Caco-2 (cell line): ENCODE data around the gene CARNS1. TPM values are rescaled to one million over a fixed set of nuclear protein-coding genes. Genes with fewer than 3 reads are reported as not detected.
A peak's percentile ranks its signal among the peaks of the same experiment; 100 is the strongest.

Experiments
- BruUV-seq: library from RNA; stranded (reverse); fragments of 400-500 nt; replicated peaks from 2 replicates; lab custom pipeline; 2021; lab: Mats Ljungman, UMichigan
- CTCF ChIA-PET: fragments of 300-600 bp; sonication (Branson Sonifier 250); formaldehyde crosslinking; loops from one replicate; lab custom pipeline; 2022; ENCODE audit warnings: antibody characterized with exemption; lab: Charles Lee
- POLR2A ChIA-PET: fragments of 300-600 bp; sonication (Branson Sonifier 250); formaldehyde crosslinking; loops from one replicate; lab custom pipeline; 2022; ENCODE audit warnings: antibody characterized with exemption; lab: Charles Lee
- DNase-seq, 2 experiments: peaks; one replicate each; pipeline versions ENCODE4 v3.0.0 to v3.0.0-alpha.2; 2020 to 2022
- H3K27me3 ChIP-seq: replicated peaks from 2 replicates; pipeline ENCODE4 v1.6.0; 2011; ENCODE audit warnings: low read length; ENCODE audit not compliant: control insufficient read depth, insufficient read depth
- H3K36me3 ChIP-seq: 2 replicates; pipeline ENCODE4 v1.5.1; 2011; ENCODE audit warnings: low read length; ENCODE audit not compliant: control insufficient read depth, insufficient read depth
- H3K4me1 ChIP-seq: fragments of 250-450 bp; sonication (Bioruptor Pico); 2 replicates; pipeline ENCODE4 v1.5.1; 2020; ENCODE audit warnings: mild to moderate bottlenecking
- H3K4me3 ChIP-seq: 2 replicates; pipeline ENCODE4 v1.5.1; 2011; ENCODE audit warnings: low read depth, mild to moderate bottlenecking, control low read depth, low read length
- H3K9me3 ChIP-seq: fragments of 250-450 bp; sonication (Bioruptor Pico); 2 replicates; pipeline ENCODE4 v1.5.1; 2020; ENCODE audit warnings: mild to moderate bottlenecking, moderate library complexity
- H3K27ac Mint-ChIP-seq: one replicate; pipeline ENCODE4 v1.8.0; 2022; ENCODE audit warnings: mixed read lengths; ENCODE audit not compliant: unreplicated experiment
- H3K27me3 Mint-ChIP-seq: one replicate; pipeline ENCODE4 v1.8.0; 2022; ENCODE audit warnings: mixed read lengths; ENCODE audit not compliant: insufficient read depth, unreplicated experiment
- H3K36me3 Mint-ChIP-seq: one replicate; pipeline ENCODE4 v1.8.0; 2022; ENCODE audit warnings: mild to moderate bottlenecking, mixed read lengths; ENCODE audit not compliant: insufficient read depth, unreplicated experiment
- H3K4me1 Mint-ChIP-seq: one replicate; pipeline ENCODE4 v1.8.0; 2022; ENCODE audit warnings: low read depth, mixed read lengths; ENCODE audit not compliant: unreplicated experiment
- H3K4me3 Mint-ChIP-seq: one replicate; pipeline ENCODE4 v1.8.0; 2022; ENCODE audit warnings: mild to moderate bottlenecking, moderate library complexity, mixed read lengths; ENCODE audit not compliant: unreplicated experiment
- H3K9me3 Mint-ChIP-seq: one replicate; pipeline ENCODE4 v1.8.0; 2022; ENCODE audit warnings: mixed read lengths; ENCODE audit not compliant: unreplicated experiment
- intact Hi-C: fragments of 100-400 bp; cut with micrococcal nuclease; formaldehyde crosslinking; loops from one replicate; pipeline ENCODE4 v1.10.0; 2022; ENCODE audit not compliant: unreplicated experiment
- total RNA-seq: library from RNA; stranded (reverse); gene quantifications from 2 replicates; pipeline ENCODE4 v1.2.3, GENCODE V29; 2022
- TF ChIP-seq, protein P1 (sequence below), 2 experiments: fragments of 200-600 bp in 1 of 2; IDR thresholded peaks; 1 replicate in 1 of 2; 2 replicates in 1 of 2; pipeline versions ENCODE4 v1.5.1 to v1.8.0; 2011 to 2022; ENCODE audit warnings: antibody characterized with exemption in 1 of 2, control low read depth in 1 of 2, inconsistent platforms in 1 of 2, low read depth in 1 of 2, low read length in 1 of 2, mild to moderate bottlenecking in 1 of 2, moderate library complexity in 1 of 2; ENCODE audit not compliant: insufficient read depth in 1 of 2, severe bottlenecking in 1 of 2, unreplicated experiment in 1 of 2

The CARNS1 gene
- total RNA-seq, 1 experiment from 2014 or later, result 0.09 TPM

DNA sequence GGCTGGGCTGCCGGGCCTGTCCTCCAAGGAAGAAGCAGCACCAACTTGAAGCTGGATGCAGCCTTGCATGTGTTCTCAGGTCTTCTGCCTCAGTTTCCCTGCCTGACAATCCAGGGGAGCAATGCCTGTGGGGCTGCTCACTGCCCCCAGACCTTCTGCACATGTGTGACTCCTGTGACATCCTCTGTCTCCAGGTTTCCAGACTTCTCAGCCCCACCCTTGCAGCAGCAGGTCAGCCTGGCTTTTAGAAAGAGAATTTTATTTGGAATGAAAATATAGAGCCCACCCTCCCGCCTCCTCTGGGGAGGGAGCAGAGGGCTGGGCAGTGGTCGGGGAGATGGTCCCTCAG is 22.3 kb downstream of the CARNS1 start:
- H3K27me3 Mint-ChIP-seq, result no peaks in the 10 kb centered on the region
- Histone ChIP-seq H3K27me3 (no peaks in the 10 kb centered on the region), H3K4me1 (peaks cover 10% of the 10 kb centered on the region; the same call in 1 of the 2 replicates), H3K4me3 (no peak overlapping the region), H3K36me3 (peaks cover 29% of the 10 kb centered on the region), H3K9me3 (no peaks in the 10 kb centered on the region)
- H3K9me3 Mint-ChIP-seq, result no peaks in the 10 kb centered on the region
- DNase-seq, result no peak
- H3K4me3 Mint-ChIP-seq, result no peak overlapping the region
- ChIA-PET CTCF (interaction anchor here (2.0 kb wide), 1 partner anchor 36 kb away, joined by 6 read pairs; the partner anchor contains the start of gene PPP1CA), POLR2A (no interaction called here)
- intact Hi-C loops, result no loop called here
- H3K4me1 Mint-ChIP-seq, result no peaks in the 10 kb centered on the region
- peak overlapping the region; percentile 9 for H3K27ac Mint-ChIP-seq
- BruUV-seq, result no TSS peak
- TF ChIP-seq, protein P1, sequence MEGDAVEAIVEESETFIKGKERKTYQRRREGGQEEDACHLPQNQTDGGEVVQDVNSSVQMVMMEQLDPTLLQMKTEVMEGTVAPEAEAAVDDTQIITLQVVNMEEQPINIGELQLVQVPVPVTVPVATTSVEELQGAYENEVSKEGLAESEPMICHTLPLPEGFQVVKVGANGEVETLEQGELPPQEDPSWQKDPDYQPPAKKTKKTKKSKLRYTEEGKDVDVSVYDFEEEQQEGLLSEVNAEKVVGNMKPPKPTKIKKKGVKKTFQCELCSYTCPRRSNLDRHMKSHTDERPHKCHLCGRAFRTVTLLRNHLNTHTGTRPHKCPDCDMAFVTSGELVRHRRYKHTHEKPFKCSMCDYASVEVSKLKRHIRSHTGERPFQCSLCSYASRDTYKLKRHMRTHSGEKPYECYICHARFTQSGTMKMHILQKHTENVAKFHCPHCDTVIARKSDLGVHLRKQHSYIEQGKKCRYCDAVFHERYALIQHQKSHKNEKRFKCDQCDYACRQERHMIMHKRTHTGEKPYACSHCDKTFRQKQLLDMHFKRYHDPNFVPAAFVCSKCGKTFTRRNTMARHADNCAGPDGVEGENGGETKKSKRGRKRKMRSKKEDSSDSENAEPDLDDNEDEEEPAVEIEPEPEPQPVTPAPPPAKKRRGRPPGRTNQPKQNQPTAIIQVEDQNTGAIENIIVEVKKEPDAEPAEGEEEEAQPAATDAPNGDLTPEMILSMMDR (IDR thresholded peaks at IDR 0.05; ENCODE audit: insufficient read depth in 1 of 2, low read depth in 1 of 2, low read length in 1 of 2, severe bottlenecking in 1 of 2, unreplicated experiment in 1 of 2), result no peak
- H3K36me3 Mint-ChIP-seq, result peaks cover 83% of the 10 kb centered on the region

DNA sequence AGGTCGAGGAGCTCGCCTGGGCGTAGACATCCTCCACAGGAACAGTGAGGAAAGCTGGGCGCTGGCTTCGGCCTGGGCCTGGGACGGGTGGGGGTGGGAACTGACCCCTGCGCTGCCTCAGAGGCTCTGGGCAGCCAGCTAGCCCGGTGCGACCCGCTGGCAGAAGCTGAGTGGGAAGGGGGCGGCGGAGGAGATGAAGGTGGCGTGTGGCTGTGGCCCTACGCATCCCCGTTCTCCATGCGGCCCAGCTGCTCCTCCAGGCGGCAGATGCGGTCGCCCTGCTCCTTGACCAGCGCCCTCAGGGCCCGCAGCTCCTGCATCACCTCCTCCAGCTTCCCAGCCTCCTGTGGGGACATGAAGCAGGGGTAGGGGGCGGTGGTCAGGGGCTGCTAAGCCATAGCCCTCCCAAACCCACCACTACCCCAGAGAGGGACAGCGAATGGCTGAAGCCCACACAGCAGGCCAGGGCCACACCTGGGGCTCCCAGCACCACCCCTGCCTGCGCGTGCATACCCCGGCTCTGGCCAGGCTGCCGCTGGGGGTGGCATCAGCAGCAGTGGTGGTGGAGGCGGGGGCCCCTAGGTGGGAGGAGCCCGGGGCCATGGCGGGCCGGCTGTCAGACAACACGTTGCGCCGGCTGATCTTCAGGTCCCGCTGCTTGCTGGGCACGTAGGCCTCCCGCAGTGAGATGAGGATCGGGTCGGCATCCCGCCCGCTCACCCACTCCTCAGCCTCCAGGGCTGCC is 22.9 kb downstream of the CARNS1 start:
- DNase-seq, result no peak
- TF ChIP-seq, protein P1 (IDR thresholded peaks at IDR 0.05; ENCODE audit: insufficient read depth in 1 of 2, low read depth in 1 of 2, low read length in 1 of 2, severe bottlenecking in 1 of 2, unreplicated experiment in 1 of 2), result no peak
- peaks cover 28% of the 10 kb centered on the region for H3K36me3 ChIP-seq
- Mint-ChIP-seq H3K36me3 (peaks cover 87% of the 10 kb centered on the region), H3K4me3 (no peak overlapping the region), H3K9me3 (no peaks in the 10 kb centered on the region), H3K27me3 (no peaks in the 10 kb centered on the region), H3K27ac (peak overlapping the region; percentile 9), H3K4me1 (no peaks in the 10 kb centered on the region)
- ChIA-PET POLR2A (interaction anchor here (0.8 kb wide), 1 partner anchor 44 kb away, joined by 4 read pairs; the partner anchor contains the start of gene AIP), CTCF (interaction anchor here (1.1 to 2.0 kb wide), 2 partner anchors 31 to 37 kb away, joined by 3 to 6 read pairs; partner anchors contain the start of gene PPP1CA)
- intact Hi-C loops, result no loop called here
- H3K9me3 ChIP-seq, result no peaks in the 10 kb centered on the region
- peaks cover 12% of the 10 kb centered on the region; the same call in 1 of the 2 replicates for H3K4me1 ChIP-seq
- H3K4me3 ChIP-seq, result no peak overlapping the region
- BruUV-seq, result TSS peak; percentile 6
- H3K27me3 ChIP-seq, result no peaks in the 10 kb centered on the region

DNA sequence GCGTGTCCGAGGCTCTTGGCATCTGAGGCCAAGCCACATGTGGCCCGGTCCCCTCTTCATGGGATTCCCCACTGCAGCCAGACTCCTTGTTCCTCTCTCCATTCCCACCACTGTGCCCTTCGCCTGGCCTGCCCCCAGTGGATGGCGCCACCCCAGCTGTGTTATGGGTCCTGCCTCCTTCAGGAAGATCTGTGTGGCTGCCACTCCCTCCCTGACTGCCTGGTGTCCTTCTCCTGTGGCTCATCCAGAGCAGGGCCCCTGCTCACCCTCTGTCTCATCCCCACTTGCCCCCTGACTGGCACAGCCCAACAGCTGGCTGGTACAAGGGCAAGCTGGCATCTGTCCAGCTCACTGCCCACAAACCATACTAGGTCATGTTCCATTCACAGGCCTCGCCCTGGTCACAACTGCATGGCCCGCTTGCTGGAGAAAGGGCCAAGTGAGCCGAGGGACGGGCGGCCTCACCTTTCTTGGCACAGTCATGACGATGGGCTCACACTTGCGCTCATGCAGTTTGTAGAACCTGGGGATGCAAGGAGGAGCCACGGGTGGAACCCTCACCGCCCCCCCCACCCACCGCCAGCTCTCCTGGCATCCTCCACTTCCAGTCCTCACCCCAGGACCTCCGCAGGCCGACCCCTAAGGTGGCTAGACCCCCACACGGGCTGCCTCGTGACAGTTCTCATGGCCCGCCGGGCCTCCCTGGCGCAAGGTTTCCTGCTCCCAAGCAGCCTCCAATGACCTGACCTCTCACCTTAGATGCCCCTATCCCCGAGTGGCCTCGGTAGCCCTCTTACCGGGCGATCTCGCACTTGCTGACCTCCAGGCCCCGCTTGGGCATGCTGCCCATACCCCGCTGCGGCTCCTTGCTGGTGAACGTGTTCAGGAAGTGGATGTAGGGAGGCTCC is 24.1 kb downstream of the CARNS1 start:
- TF ChIP-seq, protein P1 (IDR thresholded peaks at IDR 0.05; ENCODE audit: insufficient read depth in 1 of 2, low read depth in 1 of 2, low read length in 1 of 2, severe bottlenecking in 1 of 2, unreplicated experiment in 1 of 2), result peak in 1 of 2 experiments; percentile 38
- Histone ChIP-seq H3K4me3 (no peak overlapping the region), H3K36me3 (peaks cover 23% of the 10 kb centered on the region), H3K27me3 (no peaks in the 10 kb centered on the region), H3K9me3 (no peaks in the 10 kb centered on the region), H3K4me1 (peaks cover 16% of the 10 kb centered on the region)
- intact Hi-C loops, result loop anchor here (5.0 kb wide), 1 partner anchor 68 kb away; the partner anchor contains the start of genes CDK2AP2 and PITPNM1
- H3K9me3 Mint-ChIP-seq, result no peaks in the 10 kb centered on the region
- H3K36me3 Mint-ChIP-seq, result peaks cover 89% of the 10 kb centered on the region
- H3K27me3 Mint-ChIP-seq, result no peaks in the 10 kb centered on the region
- BruUV-seq, result no TSS peak
- ChIA-PET CTCF (interaction anchor here (1.1 to 2.0 kb wide), 2 partner anchors 30 to 38 kb away, joined by 3 to 6 read pairs; partner anchors contain the start of gene PPP1CA), POLR2A (interaction anchor here (0.6 to 0.8 kb wide), 2 partner anchors 11 to 43 kb away, joined by 4 read pairs; partner anchors contain the start of genes AIP and RPS6KB2)
- peak overlapping the region; percentile 2 for H3K4me3 Mint-ChIP-seq
- H3K27ac Mint-ChIP-seq, result peak overlapping the region; percentile 22
- DNase-seq, result peak in 1 of 2 experiments; percentile 68
- H3K4me1 Mint-ChIP-seq, result no peaks in the 10 kb centered on the region
